GM20431 (cell line): ENCODE measurements around the gene TXN2.

Source experiments
- in situ Hi-C: fragments of 300-500 bp; cut with MseI, MboI; formaldehyde crosslinking; loops from one replicate; pipeline ENCODE4 v1.15.0; 2020; ENCODE audit warnings: low sequenced_read_pairs; ENCODE audit not compliant: unreplicated experiment

The TXN2 gene

DNA sequence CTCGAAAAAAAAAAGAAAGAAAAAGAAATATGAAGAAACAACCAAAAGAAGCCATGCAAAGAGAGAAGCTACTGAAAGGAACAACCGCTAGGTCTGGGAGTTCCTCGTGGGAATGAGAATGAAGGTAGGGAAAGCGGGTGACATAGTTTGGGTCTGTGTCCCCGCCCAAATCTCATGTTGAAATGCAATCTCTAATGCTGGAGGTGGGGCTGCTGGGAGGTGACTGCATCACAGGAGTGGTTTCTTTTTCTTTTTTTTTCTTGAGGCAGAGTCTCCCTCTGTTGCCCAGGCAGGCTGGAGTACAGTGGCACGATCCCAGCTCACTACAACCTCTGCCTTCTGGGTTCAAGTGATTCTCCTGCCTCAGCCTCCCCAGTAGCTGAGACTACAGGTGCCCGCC, 9.7 kb upstream of the TXN2 start:
- in situ Hi-C loops, result no loop called here

DNA sequence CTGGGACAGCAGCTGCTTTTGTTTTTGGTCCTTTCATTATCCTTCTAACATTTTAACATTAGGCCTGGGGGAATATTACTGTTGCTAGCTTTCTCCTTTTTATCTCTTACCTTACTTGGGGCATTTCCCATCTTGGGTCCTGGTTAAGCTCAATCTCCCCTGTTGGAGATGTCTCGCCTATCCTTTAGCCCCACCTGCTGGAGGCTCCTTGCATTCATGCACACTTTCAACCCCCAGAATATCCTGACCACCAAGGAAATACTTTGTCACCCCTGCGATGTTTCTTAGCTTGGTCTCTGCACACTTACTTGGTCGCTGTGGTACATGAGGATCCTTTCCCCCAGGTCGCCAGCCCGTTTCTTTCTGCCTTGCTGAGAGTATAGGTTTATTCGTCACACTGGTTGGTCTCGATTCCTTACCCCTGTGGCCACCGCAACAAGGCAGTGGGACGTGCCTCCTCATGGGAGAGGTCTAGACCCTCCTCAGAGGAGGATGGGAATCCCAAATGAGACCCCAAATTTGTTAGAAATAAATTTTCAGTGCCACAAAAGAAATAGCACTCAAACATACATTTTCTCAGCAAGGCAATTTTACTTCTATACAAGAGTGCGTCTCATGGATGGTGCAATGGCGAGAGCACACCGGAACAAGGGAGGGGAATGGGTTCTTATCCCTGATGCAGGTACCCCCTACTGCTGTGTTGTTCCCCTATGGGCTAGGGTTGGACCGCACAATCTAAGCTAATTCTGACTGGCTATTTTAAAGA, 5.4 kb upstream of the TXN2 start:
- in situ Hi-C loops, result no loop called here

DNA sequence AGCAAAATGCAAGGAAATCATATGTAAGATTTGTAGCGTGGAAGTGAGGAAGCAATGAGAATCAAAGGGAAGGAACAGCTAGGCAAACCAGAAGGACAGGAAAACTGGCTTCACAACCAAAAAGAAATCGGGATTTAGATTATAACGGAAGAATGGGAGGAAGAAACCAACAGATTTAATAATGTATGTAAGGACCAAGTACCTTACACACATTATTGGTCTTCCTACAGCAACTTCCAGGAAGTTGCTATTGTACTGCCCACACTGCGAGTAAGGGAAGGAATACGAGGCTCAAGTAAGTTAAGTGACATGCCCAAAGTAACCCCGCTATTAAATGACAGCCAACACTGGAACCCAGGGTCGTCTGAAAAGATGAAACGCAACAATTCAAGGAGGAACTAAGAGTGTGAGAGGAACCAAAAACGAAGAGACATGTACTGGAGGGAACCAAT, 473 bp downstream of the TXN2 start:
- in situ Hi-C loops, result no loop called here

DNA sequence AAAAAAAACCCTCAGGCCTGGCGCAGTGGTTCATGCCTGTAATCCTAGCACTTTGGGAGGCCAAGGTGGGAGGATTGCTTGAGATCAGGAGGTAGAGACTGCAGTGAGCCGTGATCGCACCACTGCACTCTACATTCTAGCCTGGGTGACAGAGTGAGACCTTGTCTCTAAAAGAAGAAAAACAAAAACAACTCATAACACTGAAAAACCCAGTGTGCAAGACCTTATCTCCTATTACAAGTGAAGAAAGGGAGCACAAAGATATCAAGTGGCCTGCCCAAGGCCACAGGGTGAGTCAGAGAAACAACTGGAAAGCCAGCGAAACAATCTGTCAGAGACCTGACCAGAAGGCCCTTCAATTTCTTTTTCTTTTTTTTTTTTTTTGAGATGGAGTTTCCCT, 2.5 kb downstream of the TXN2 start:
- in situ Hi-C loops, result no loop called here

DNA sequence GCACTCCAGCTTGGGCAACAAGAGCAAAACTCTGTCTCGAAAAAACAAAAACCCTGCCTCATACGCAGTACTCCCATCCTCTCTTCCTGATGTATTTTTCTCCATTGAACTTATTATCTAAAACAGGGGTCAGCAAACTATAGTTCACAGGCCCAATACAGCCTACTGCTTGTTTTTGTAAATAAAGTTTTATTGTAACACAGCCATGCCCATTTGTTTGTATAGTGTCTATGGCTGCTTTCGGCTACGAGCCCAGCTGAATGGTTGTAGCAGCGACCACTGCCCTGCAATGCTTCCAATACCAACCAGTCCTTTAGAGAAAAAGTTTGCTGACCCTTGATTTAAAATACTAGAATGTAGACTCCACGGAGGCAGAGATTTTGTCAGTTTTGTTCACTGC, 6.1 kb downstream of the TXN2 start:
- in situ Hi-C loops, result no loop called here

DNA sequence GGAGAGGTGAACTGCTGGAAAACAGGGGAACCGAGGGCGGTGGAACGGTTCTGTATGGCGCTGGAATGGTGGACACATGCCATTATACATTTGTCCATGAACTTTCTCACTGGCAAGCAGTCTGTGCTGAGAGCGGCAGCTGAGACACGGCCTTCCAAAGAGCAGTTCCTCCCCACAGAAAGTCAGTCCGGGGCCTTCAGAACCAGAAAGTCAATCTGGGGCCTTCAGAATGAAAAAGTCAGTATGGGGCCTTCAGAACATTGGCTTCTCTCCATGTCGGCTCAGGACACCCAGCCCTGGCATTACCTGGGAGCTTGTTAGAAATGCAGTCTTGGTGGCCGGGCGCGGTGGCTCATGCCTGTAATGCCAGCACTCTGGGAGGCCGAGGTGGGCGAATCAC, 8.8 kb downstream of the TXN2 start:
- in situ Hi-C loops, result no loop called here

DNA sequence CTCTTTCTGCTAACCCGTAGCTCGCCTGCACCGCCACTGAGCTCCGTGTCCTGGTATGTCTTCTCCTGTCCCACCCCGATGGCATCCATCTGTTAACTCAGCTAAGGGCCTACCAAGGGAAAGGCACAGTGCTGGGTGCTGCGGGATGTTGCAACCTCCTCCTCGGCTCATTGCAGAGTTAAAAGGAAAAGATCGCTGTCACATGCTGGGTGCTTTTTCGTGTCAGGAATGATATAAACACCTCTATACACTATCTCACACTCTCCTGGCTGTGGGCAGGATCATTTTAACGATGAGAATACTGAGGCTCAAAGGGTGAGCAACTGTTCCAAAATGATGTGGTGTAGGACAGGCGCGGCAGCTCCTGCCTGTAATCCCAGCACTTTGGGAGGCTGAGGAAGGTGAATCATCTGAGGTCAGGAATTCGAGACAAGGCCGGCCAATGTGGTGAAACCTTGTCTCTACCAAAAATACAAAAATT, 10.1 kb downstream of the TXN2 start:
- in situ Hi-C loops, result no loop called here

DNA sequence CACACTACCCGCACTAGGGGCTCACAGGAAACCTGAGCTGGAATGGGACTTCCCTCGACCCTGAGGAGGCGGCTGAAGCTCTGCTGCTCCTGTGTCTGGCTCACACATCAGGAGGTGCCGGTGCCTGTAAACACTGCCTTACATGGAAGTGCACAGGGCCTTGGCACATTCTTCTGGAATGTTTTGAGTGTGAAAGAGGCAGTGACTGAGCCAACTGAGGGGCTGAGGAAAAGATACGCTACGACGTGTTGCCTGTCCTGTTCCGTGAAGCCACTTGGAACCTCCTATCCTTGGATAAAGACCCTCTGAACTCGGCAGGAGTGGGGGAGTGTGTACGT, 10.5 kb downstream of the TXN2 start:
- in situ Hi-C loops, result no loop called here

DNA sequence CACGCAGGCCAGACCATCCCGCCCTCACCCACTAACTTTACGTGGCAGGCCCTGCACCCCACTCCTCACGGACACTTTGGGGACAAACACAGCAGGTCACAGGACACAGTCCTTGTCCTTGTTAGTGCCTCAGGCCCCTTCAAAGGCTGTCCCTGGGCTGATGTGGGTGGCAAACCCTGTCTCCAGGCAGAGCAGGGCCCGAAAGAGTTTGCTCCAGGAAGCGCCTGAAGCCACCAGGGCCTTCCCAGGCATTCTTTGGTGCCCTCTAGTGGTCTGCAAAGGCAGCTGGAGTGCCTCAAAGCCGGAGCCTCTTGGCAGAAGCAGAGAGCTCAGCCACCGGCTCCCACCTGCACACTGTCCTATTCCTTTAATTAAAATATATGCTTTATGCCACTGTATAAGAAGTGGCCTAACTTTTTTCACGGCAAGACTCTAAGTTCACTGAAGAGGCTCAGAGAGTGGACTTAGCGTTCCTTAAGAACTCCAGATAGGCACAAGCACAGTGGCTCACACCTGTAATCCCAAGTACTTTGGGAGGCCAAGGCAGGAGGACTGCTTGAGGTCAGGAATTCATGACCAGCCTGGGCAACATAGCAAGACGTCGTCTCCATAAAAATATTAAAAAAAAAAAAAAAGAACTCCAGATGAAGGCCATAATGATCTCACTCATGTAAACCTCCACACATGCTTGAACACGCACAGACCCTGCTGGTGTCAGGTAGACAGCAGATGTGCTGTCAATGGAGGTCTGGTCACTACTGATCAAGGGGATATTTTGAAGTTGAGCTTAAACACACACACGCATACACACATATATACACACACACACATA, 11.1 kb downstream of the TXN2 start:
- in situ Hi-C loops, result no loop called here

DNA sequence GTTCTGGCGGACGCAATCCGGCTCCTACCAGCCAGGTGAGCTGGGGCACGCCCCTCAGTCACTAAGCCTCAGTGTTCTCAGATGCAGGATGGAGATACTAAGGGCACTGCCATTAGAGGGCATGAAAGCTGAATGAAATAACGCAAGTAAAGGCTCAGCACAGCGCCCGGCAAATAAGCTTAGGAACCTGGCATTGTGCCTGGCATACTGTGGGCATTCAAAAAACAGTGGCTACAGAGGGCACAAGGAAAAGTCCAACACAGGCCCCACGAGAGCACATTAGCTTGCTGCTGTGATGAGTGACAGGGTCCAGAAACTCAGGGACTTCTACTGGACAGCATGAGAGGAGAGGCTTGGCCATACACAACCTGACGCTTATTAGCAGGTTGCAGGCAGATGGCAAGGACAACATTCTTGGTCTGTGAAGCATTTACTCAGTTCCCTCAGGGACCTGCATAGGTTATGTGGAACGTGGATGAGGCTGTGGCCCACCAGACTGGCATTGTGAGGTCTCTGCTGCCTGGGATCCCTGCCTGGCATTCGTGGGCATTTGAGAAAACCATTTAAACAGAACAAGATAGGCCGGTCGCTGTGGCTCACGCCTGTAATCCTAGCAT, 12.2 kb downstream of the TXN2 start:
- in situ Hi-C loops, result loop anchor here (10.0 kb wide), 1 partner anchor 164 kb away; no protein-coding TSS in a partner anchor

DNA sequence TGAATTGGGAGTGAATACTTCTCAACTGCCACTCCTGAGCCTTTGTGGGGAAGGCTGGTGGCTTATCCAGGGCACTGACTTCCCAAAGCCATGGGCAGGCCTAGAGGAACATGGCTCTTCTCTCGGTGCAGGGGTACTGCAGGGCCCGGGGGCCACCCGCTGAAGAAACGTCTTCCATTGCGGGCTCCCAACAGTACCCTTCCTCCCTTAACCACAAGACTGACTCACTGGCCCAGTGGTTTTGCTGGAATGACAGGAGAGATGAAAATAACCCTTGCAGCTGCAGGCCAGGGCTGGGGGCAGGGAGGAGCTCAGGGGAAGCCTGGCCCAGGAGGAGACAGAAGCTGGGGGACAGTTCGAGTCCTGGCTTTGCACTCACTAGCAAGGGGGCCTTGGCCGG, 13.5 kb downstream of the TXN2 start:
- in situ Hi-C loops, result loop anchor here (10.0 kb wide), 1 partner anchor 163 kb away; no protein-coding TSS in a partner anchor

DNA sequence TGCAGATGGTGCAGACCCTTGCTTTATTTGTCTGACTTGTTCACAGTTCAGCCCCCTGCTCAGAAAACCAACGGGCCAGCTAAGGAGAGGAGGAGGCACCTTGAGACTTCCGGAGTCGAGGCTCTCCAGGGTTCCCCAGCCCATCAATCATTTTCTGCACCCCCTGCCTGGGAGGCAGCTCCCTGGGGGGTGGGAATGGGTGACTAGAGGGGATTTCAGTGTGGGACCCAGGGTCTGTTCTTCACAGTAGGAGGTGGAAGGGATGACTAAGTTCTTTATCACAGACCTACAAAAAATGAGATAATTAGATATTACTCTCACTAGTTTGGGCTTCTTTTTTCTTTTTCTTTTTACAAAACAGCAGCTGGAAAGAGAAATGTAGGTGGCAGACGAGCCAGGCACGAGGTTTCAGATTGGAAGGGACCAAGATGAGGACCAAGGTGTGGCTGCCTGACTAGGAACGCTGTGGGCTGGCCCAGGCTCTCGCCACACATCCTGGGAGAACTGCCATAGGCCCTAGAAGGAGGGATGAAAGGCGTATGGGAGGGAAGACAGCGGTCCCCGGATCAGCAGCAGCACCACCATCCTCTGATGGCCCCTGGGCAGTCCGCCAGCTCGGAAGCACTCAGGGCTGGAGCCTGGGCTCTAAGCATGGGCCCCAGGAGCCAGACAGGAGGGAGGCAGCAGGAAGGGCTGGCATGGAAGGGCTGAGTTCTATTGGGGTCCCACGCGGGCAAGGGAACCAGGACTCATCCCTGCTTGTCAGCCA, 14.2 kb downstream of the TXN2 start:
- in situ Hi-C loops, result loop anchor here (10.0 kb wide), 1 partner anchor 162 kb away; no protein-coding TSS in a partner anchor

DNA sequence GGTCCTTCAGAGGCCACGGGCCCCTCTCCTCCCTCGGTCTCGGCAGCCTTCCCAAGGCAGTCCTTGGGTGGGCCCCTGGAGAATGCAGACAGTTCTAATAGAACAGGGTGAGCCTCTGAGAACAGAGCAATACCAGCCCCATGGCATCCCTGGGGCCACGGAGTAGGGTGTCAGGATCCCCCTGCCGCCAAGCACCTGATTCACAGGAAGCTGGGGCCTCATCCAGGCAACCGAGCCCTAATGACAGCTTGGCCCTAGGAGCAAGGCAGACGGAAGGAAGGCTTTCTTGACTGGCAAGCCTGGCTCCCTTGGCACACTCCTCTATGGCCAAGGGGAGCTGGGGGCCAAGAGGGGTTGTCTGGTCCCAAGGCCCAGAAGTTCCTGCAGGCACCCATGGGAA, 15.2 kb downstream of the TXN2 start:
- in situ Hi-C loops, result loop anchor here (10.0 kb wide), 1 partner anchor 161 kb away; no protein-coding TSS in a partner anchor

DNA sequence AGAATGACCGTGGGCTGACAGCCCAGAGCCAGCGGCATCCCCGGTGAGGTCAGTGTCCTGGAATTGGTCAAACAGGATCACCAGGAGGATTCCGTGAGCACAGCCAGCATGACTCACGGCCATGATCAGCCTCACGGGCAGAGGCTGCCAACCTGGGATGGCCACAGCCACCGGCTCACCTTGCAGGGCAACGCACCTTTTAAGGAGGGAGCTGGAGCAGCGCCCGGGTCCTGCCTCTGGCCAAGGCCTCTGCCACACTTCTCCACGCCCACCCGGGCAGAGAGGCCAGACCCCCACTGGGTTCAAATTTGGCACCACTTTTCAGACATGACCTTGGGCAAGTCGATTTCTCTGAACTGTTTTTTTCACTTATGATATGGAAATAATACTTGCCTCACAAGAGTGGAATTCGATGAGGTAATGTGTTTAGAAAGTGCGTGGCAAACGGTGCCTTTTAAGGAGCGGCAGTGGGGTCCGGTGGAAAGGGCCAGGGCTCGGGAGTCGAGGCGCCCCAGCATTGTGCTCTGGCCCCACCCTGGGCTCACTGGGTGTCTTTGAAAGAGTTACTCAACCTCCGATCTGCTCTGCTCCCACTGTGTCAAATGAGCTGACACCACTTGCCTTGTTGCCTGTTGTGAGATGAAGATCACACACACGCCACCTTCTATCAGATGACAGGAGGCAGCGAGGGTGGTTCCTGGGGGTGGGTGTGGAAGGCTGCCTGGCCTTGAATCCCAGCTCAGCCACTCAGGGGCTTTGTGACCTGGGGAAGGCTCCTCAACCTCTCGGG, 16.0 kb downstream of the TXN2 start:
- in situ Hi-C loops, result loop anchor here (10.0 kb wide), 1 partner anchor 161 kb away; no protein-coding TSS in a partner anchor

DNA sequence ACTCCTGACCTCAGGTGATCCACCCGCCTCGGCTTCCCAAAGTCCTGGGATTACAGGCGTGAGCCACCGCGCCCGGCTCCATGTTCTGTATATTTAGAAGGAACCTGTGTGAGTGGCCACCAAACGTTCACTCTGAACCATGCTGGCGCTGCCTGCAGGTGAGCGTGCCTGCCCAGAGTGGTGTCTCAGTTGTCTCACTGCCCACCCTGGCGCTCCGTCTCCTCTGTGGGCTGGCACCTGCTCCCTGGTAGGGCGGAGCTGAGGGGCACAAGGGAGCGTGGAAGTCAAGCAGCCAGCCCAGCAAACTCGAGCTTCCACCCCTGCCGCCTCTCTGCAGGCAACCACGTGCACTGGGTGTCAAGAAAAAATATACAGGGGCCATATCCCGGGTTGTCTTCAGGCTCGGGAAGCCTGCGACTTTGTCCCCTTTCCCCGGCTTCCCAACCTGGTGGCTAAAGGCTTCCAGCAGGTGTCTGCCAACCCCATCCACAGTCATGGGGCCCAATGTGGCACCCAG, 16.7 kb downstream of the TXN2 start:
- in situ Hi-C loops, result loop anchor here (10.0 kb wide), 1 partner anchor 160 kb away; no protein-coding TSS in a partner anchor

DNA sequence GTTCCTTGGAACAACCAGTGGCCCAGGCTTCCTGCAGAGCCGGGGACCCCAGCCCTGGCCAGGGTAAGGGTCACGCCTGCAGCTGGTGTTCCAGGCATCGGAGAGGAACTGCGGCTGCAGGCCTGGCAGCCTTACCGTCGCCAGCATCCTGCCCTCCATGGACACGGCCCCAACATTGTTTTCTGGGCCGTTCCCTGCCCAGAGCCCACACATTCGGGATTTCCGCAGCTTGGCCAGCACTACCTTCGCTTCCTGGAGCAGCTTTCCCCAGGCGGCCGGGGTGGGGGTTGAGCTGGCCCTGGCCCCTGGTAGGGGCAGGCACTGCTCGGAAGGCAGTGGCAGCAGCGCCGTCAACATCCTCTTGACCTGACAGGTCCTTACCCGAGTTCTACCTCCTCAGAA, 17.7 kb downstream of the TXN2 start:
- in situ Hi-C loops, result loop anchor here (10.0 kb wide), 1 partner anchor 159 kb away; no protein-coding TSS in a partner anchor

DNA sequence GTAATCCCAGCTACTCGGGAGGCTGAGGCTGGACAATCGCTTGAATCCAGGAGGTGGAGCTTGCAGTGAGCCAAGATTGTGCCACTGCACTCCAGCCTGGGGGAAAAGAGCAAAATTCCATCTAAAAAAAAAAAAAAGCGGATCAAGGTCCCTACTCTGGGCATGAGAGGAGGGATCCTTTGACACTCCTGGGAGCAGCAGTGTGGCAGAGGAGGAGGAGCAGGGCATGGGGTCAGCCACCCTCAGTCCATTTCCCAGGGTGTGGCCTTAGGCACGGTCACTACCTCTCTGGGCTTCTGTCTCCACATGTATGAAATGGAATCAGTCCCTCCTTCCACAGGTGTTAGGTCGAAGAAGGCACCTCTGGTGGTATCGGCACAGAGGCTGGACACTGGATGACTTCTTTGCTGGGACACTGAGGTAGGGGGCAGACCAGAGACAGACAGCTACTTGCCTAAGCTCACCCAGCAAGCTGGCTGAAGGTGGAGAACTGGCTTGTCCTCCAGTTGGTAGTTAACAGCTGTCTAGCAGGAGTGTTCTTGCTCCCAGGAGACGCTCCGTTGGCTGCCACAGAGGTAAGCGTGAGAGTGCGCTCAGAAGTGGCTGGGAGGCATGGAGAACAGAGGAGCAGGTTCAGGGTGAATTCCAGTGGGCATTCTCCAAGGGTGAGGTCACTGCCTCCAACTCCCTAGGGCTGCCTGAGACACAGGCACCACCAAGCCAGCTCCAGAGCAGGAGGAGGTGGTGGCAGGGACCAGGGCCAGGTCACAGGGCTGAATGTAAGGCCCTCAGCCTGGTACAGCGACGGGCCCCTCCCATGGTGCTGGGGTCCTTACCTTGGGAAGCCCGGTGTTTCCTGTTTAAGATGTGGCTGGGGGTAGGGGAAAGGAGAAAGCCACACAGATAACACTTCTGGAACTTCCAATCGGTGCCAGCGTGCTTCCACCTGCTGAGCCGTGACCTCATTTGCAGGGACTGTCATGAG, 19.5 kb downstream of the TXN2 start:
- in situ Hi-C loops, result loop anchor here (10.0 kb wide), 1 partner anchor 157 kb away; no protein-coding TSS in a partner anchor
